Sciatic nerve (tissue), 2 donors: ENCODE measurements around the gene AURKAIP1. TPM values are rescaled to one million over a fixed set of nuclear protein-coding genes. Genes with fewer than 3 reads are reported as not detected.

ENCODE experiments used
- ATAC-seq: fragments of 200-7000 bp; cut with Tn5 transposase; one replicate; pipeline ENCODE4 v1.9.1; 2020; ENCODE audit warnings: mild to moderate bottlenecking, moderate library complexity
- DNase-seq: peaks from one replicate; pipeline ENCODE4 v3.0.0-alpha.2; 2020; ENCODE audit warnings: low spot score
- intact Hi-C: fragments of 100-400 bp; cut with DNase I; formaldehyde crosslinking; loops from one replicate; pipeline ENCODE4 v1.14.2; 2022
- total RNA-seq: library from RNA; stranded (reverse); fragmentation: NEBNext Ultra II Directional; extraction: Animal tissue kit (Norgen Biotek cat#: 25700); gene quantifications from one replicate; pipeline ENCODE4 v1.2.1, GENCODE V29; 2021
- donor health status: DM: no; HTN: no; CAD: no.
- donor health status: DM: no; HTN: no; CAD: no.

AURKAIP1 gene
- total RNA-seq, 1 donor from 2014 or later = 58.9 TPM

- intact Hi-C loops = no loop called here
- ATAC-seq = no peak
- DNase-seq = no peak
Observed at GRCh38 chr1:1353389-1354151, 21.4 kb downstream of the AURKAIP1 start.

GRCh38 chr1:1352786-1353388 lies 22.1 kb downstream of the AURKAIP1 start:
- no peak for DNase-seq
- intact Hi-C loops = no loop called here
- no peak for ATAC-seq

GRCh38 chr1:1351511-1352427 lies 23.2 kb downstream of the AURKAIP1 start:
- ATAC-seq (peak; percentile 72), DNase-seq (no peak)
- intact Hi-C loops = no loop called here

- ATAC-seq (peak; percentile 2), DNase-seq (peak; percentile 85)
- intact Hi-C loops = no loop called here
Observed at GRCh38 chr1:1349256-1350012, 25.6 kb downstream of the AURKAIP1 start, which contains the start of gene DVL1. TSS of gene DVL1 (minus strand) at chr1:1349418. CDS start at chr1:1349065, 353 bp downstream.

DNA sequence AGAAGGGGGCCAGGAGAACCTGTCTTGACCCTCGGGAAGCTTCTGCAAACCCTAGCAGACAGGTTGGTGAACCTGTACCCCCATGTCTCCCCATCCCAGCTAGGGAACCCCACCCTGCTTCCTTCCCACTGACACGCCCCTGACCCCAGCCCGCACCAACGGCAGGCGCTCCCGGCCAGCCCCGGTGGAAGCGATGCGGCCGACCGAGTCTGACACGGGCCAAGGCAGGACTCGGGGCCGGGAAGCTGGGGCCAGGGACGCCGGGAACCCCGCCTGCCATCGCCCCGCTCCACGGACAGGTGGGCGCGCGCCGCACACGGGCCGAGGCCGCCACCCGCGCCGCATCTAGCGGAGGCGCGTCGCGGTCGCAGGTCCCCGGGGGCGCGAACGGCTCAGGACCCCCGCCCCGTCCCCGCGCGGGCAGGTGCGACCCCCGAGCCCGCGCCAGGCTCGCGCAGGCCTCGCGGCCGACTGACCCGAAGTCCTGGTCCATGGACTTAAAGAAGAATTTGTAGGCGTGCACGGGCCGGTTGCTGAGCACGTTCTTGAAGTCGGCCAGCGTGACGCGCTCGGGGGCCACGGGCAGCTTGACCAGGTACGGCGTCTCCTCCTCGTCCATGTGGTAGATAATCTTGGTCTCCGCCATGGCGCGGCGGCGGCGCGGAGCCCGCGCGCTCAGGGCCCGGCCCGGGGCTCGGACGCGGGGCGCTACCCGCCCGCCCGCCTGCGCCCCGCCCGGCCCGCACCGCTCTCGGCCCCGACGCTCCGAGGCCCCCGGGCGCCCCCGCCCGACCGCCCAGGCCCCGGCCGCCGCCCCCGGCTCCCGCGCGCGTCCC lies 26.4 kb downstream of the AURKAIP1 start:
- intact Hi-C loops = no loop called here

GRCh38 chr1:1347663-1348419 lies 27.2 kb downstream of the AURKAIP1 start:
- DNase-seq (no peak), ATAC-seq (peak; percentile 3)
- intact Hi-C loops = no loop called here

More for the DNA sequence above, 26.4 kb downstream of the AURKAIP1 start:
- ATAC-seq (no peak), DNase-seq (no peak)

- no peak for ATAC-seq
- intact Hi-C loops = no loop called here
- no peak for DNase-seq
Observed at GRCh38 chr1:1347026-1347595, 27.9 kb downstream of the AURKAIP1 start.

- intact Hi-C loops = no loop called here
- ATAC-seq (no peak), DNase-seq (no peak)
Observed at GRCh38 chr1:1346501-1346890, 28.5 kb downstream of the AURKAIP1 start.

- DNase-seq (no peak), ATAC-seq (peak; percentile 1)
- intact Hi-C loops = no loop called here
Observed at GRCh38 chr1:1345860-1346500, 29.0 kb downstream of the AURKAIP1 start.

DNA sequence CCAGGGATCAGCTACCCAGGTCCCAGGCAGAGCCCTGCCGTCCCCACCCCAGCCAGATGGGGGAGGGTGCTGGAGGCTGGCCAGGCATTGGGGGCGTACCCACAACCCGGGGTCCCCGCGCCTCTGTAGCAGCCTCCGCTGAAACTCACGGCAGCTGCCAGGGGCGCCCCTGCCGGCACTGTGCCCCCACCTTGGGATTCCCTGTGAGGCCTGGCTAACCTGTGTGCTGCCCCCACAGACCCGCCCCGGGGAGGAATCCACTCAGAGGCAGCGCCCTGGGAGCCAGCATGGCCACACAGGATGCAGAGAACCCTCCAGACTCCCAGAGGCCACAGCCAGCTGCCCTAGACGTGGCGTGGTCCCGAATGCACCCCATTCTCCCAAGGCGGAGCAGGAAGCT lies 29.6 kb downstream of the AURKAIP1 start:
- intact Hi-C loops = no loop called here
- DNase-seq (no peak), ATAC-seq (no peak)

GRCh38 chr1:1344655-1345361 lies 30.2 kb downstream of the AURKAIP1 start:
- intact Hi-C loops = no loop called here
- no peak for ATAC-seq

DNA sequence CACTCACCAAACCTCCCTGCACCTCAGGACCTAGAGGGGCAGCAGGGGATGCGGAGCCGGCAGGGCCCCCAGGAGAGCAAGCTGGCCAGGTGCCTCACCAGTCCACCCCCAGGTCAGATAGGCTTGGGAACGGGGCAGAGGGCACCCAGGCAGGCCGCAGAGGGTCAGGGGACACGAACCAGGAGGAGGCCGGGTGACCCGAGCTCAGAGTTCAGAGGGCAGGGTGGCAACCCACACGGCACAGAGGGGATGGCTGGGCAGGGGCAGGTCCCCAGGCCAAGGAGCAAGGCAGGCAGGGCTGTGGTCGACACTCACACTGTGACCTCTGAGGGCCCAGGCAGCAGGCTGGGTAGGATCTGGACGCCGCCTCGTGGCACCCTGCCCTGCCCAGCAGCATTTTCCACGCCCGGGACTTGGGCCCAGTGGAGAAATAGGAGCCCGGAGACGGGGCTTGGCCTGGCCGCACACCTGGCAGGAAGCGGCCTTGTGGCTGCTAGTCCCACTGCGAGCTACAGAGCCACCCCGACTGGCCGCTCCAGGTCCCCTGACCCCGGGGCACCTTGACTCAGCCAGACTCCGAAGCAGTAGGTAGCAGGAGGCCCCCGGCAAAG lies 31.1 kb downstream of the AURKAIP1 start:
- ATAC-seq (no peak), DNase-seq (no peak)
- intact Hi-C loops = no loop called here

More at GRCh38 chr1:1344655-1345361, 30.2 kb downstream of the AURKAIP1 start:
- no peak for DNase-seq

DNA sequence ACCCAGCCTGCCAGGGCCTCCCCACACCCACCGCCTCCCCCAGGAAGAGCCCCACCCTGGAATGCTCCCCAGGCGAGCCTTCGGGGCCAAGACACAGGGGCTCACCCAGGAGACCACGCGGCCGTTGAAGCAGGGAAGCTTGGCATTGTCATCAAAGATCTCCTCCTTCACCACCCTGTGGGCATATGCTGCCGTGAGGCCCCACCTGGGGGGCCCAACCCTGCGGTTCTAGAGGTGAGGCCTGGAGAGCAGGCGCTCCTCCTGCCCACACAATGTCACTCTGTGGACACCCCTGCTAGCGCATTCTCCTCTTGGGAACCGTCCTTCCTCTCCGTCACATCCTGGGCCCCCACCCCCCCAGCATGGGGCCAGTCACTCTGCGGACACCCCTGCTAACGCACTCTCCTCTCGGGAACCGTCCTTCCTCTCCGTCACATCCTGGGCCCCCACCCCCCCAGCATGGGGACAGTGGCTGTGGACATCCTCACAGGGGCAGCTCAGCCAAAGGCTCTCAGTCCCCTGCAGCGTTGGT lies 32.4 kb downstream of the AURKAIP1 start:
- intact Hi-C loops = no loop called here
- DNase-seq (no peak), ATAC-seq (no peak)

DNA sequence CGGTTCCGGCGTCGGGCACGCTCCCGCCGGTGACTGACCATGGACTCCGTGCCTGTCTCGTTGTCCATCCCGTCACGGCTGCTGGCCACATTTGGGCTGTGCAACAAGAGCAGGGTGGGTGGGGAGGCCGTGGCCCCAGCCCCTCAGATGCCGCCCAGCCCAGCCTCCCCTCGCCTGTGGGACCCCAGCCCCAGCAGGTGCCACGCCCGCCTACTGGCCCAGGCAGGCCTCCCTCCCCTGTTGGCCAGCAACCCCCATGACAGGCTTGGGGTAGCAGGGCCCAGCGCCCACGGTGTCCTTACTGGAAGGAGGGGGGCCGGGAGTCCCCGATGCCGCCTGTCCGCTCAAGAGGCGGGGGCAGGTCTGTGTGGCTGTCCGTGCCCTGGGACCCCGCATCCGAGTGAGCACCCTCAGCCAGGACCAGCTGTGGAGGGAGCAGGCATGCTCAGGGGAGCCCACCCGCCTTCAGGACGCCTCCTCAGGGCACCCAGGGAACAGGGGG lies 32.9 kb downstream of the AURKAIP1 start:
- DNase-seq (no peak), ATAC-seq (no peak)
- intact Hi-C loops = no loop called here

DNA sequence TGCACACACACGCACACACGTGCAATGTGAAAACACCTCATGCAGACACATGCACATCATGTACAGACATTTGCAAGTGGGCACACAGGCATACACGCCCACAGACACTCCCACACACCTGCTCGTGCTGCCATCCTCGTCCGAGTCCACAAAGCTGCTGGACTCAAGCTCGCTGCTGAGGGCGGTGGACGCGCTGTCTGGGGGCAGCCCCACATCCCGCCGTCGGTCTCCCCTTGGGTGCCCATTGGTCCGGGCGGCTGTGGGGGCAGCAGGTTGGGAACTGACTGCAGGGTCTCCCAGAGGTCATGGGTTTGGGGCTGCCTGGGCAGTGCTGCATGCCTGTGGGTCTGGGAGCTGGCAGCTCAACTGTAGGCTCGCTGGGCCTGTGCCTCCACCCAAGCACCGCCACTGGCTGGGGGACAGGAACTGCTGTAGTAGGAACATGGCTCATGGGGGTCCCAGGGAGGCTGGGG lies 33.4 kb downstream of the AURKAIP1 start:
- DNase-seq = no peak
- ATAC-seq = no peak
- intact Hi-C loops = no loop called here
